GM12864 (cell line): ENCODE data around the gene PLAAT4.

Experiments used
- DNase-seq: peaks from one replicate; pipeline ENCODE4 v3.0.0-alpha.2; 2011; ENCODE audit warnings: low read depth
- H3K4me3 ChIP-seq: 2 replicates; pipeline ENCODE4 v1.5.1; 2011; ENCODE audit warnings: mild to moderate bottlenecking, low read depth, low read length, control low read depth
- CTCF ChIP-seq: IDR thresholded peaks from 2 replicates; pipeline ENCODE4 v1.5.1; 2011; ENCODE audit warnings: low read depth, mild to moderate bottlenecking, moderate library complexity, low read length, control low read depth, inconsistent platforms; ENCODE audit errors: missing control alignments

PLAAT4 gene

DNA sequence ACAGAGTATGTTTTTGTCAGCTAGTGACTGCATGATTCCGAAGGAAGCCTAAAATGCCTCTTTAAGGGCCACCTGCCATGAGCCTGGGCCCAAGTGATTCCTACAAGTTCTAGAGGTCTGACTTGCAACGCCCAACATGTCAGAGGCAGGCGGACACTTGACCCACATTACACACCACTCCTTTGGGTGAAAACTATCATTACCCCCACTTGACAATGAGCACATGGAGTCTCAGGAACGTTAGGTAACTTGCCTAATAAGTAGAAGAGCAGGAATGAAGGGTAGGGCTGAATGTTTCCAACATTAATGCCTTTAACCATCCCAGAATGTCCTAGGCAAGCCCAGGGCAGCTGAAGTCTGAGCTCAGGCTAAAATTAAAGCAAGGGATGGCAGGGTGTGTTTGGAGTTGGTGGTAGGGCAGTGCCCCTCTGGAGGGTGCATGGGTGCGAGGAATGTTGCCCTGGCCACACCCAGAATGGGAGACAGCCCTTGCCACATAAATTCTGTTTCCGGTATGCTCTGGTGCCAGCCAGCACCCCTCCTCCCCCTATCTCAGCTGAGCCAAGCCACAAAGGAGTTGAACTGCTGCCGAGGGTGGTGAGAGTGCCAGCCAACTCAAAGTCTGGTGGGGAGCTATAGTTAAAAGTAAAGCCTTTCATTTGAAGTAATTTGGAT is 24.0 kb downstream of the PLAAT4 start:
- H3K4me3 ChIP-seq = no peak overlapping the region
- no peak for TF ChIP-seq CTCF
- no peak for DNase-seq

DNA sequence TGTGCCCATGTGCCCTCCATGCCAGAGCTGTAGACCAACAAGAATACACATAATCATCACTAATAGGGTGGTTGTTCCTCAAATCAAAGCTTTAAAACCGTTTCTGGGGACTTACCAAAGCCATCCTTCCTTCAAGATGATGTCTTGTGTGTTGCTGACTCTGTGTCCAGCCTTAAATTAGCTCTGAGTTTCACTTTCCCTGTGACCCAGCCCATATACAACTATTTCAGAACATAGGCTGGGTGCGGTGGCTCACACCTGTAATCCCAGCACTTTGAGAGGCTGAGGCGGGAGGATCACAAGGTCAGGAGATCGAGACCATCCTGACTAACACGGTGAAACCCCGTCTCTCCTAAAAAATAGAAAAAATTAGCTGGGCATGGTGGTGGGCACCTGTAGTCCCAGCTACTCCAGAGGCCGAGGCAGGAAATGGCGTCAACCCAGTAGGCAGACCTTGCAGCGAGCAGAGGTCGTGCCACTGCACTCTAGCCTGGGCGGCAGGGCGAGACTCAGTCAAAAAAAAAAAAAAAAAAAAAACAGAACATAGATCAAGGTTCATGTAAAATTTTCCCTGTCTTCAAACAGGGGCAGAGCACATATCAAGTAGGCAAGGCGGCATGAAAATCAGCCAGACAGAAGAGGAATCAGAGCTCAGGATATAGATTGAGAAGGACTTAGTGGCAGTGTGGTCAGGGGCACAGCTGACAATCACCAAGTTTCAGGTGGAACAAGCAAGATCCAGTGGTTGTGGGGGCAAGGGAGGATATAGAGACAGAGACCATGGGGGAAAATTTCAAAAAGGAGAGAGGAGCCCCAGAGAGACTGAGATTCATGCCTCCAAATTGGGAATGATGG is 26.8 kb downstream of the PLAAT4 start, which contains the start of gene PLAAT2:
TSS of gene PLAAT2 (minus strand) at position 179 of the 855 bp plus-strand sequence. CDS start at position 124, 55 bp downstream.
- H3K4me3 ChIP-seq = no peak within 1 kb of the TSS
- no peak for TF ChIP-seq CTCF
- DNase-seq = no peak

DNA sequence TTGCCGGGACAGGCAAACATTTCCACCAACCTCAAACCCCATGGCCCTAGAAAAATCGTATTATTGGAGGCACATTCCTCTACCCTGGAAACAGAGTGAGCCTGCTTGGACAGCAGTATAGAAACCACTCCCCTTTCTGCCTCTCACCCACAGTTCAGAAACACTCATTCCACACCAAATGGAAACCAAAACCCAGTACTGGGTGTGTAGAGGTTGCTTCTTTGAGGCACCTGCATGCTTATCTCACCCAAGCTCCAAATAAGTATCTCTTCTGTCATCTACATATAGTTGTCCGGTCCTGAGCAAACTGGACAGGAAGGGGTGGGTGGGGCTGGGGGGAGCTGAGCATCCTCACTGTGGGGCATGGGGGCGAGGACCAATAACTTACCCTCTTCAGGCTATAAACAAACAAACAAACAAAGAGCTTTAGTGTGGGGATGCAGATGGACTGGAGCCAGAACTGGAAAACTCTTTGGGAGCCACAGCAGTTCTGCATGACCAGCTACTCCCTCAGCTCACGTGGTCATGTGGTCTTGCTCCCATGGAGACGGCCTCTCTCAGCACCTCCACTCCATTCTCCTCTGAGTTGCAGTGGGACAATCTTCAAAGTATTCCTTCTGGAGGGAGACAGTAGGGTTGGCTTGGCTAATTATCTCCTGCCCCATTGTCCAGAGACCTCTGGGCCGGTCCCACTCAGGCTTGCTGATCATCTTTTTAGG is 27.6 kb downstream of the PLAAT4 start:
- no peak for TF ChIP-seq CTCF
- peak; percentile 84 for DNase-seq
- H3K4me3 ChIP-seq = no peak overlapping the region

DNA sequence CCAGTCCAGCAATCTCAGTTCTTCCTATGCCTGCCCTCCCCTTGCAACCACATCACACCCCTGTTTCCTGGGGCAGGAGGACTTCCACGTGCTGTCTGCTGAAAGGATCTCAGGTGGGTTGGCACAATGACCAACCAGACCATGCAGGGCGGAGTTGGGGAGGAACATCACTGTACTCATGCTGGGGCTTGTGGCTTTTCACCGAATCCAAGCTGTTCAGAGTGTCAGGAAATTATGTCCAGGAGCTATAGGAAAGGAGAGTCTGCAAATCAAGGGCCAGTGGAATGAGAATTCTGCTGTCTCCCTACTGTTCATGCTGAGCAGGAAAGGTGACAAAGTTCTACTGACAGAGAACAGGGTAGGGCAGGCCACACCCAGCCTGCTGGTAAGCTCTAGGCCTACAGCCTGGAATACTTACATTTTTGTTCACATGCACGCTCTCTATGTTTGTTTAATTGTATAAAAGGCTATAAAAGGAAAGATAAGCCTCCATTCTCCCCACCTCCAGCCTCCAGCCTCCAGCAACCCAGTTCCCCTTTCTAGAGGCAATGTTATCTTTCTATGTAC is 28.3 kb downstream of the PLAAT4 start:
- no peak overlapping the region for H3K4me3 ChIP-seq
- no peak for DNase-seq
- TF ChIP-seq CTCF = no peak

- no peak overlapping the region for H3K4me3 ChIP-seq
- DNase-seq = peak; percentile 94
- TF ChIP-seq CTCF = no peak
Measured at GRCh38 chr11:63567044-63567840, 30.6 kb downstream of the PLAAT4 start.

GRCh38 chr11:63569570-63569969 is 33.0 kb downstream of the PLAAT4 start:
- no peak for DNase-seq
- TF ChIP-seq CTCF = no peak
- H3K4me3 ChIP-seq = no peak overlapping the region
